Measurements from ENCODE around the gene SMARCA2. TPM values are rescaled to one million over a fixed set of nuclear protein-coding genes. Genes with fewer than 3 reads are reported as not detected.

Gene SMARCA2
- total RNA-seq, 2 donors from 2014 or later: 152 to 174 TPM

DNA sequence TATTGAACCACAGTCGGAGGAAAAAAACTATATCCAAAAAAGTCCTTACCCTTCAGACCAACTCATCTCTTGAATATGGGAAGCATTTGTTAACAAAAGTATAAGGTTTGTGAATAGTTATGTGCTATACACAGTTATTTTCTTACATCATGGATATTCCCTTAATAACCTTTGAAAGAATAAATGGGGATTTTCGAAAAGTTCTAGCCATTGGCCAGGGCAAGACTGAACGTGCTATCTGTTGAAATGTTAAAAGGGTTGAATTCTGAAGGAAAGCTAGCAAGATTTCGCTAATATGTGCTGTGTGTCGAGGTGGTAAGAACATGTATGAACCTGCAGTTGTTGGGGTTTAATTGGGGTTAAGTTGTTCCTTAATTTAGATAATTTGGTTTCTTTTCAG lies 140.8 kb downstream of the SMARCA2 start:
- no peak for DNase-seq (ENCODE audit: low spot score)
- intact Hi-C loops (cut with DNase I): loop anchor here in 1 of 2 donors (5.0 kb wide), 1 partner anchor 36 kb away; no protein-coding TSS in a partner anchor

GRCh38 chr9:2157277-2158110 lies 142.3 kb downstream of the SMARCA2 start:
- DNase-seq (ENCODE audit: low spot score): peak; percentile 83
- intact Hi-C loops (cut with DNase I): loop anchor here in 1 of 2 donors (5.0 kb wide), 1 partner anchor 35 kb away; no protein-coding TSS in a partner anchor

DNA sequence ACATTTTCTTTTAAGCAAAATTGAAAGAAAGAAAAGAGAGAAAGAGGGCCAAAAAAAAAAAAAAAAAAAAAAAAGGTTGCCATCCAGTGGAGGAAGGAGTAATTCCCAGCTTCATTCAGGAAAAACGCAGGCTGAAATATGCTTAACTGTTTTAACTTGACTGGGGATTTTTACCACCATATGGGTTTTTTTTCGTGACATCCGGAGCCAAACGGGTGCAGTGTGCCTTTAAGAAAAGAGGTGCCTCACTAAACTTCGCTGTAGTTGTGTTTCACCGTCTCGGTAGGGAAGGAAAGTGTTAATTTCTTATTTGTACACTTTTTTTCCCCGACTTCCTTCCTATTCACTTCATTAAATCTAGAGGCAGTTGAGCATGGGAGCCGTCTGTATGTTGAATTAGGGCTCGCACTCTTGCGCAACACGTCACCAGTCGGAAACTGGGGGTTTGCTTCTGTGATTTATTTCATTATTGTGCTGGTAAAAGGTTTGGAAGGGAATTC lies 143.0 kb downstream of the SMARCA2 start:
- intact Hi-C loops (cut with DNase I): loop anchor here in 1 of 2 donors (5.0 kb wide), 1 partner anchor 34 kb away; no protein-coding TSS in a partner anchor
- no peak for DNase-seq (ENCODE audit: low spot score)

DNA sequence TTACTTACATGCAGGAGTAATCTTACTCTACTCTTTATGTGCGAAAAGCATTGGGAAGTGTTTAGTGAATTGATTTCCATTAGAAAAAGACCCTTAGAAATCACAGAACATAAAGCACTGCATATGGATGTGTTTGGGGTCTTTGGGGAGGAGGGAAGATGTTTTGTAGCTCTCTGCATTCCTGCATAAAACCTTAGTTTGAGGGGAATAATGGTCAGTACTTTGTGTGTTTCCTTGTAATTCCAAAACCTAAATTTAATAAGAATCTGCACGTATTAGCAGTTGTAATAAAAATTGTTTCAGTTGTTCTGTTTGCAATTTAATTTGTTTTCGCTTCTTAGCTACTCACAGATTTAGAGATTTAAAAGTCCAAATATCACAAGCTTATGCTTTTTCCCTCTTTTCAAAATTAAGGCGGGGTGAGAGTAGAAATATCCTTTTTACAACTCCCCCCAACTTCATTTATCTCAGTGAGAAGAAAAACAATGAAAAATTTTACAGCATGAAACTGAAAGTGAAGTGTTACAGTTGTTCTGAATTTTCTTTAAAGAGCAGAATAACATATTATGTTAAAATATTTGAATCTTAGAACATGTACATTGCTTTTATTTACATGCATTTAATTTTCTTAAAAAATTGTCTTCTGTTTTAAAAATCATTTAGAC lies 143.8 kb downstream of the SMARCA2 start:
- DNase-seq (ENCODE audit: low spot score): no peak
- intact Hi-C loops (cut with DNase I): loop anchor here in 1 of 2 donors (5.0 kb wide), 1 partner anchor 33 kb away; no protein-coding TSS in a partner anchor

DNA sequence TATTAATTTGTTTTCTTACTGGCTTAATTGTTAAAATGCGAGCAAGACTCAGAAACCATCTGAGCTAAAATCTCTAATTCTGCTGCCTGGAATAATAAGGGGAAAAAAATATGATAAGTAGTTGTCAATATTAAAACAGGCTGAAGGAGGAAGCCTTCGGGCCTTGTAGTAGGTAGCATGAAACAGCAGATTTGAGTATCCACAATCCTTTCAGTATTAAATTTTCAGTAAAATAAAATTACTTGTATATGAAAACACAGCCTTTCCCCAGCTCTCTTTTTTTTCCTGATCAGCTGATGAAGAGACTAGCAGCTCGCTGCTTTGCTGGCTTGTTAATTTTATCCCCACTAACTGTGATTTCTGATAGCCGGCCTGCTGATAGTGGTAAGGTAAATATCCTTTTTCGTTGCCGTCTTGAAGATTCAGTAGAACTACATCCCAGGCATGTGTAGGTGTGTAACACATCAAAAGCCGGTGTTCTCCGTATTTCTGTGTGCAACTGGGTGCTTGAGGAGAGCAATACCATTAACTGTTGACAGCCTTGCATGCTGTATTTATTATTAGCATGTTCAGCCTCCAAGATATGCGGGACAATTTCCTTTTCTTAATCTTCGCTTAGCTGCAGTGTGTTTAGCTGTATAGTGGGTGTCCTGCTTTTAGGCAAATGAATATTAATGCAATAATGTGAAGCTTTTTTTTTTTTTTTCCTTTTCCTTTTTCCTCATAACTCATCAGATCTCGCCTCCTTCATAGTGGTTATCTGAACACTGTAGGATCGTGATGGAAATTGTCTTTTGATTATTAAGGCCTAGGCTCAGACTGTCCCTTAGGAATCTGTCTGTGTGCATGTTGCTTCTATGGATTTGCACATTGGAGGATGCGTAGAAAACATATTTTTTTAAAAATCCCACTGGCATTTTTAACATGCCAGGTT lies 144.6 kb downstream of the SMARCA2 start:
- intact Hi-C loops (cut with DNase I): loop anchor here in 1 of 2 donors (5.0 kb wide), 1 partner anchor 33 kb away; no protein-coding TSS in a partner anchor
- DNase-seq (ENCODE audit: low spot score): no peak

DNA sequence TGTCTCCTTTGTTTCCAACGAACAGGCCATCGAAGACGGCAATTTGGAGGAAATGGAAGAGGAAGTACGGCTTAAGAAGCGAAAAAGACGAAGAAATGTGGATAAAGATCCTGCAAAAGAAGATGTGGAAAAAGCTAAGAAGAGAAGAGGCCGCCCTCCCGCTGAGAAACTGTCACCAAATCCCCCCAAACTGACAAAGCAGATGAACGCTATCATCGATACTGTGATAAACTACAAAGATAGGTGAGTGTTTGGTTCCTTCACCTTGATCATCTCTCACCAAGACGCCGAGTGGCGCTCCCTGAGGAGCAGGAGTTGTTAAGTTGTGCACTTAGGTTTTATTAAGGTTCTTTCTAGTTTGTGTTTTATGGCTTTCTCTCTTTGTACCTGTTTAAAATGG lies 146.5 kb downstream of the SMARCA2 start:
- no peak for DNase-seq (ENCODE audit: low spot score)
- intact Hi-C loops (cut with DNase I): no loop called here

- DNase-seq (ENCODE audit: low spot score): no peak
- intact Hi-C loops (cut with DNase I): no loop called here
Observed at GRCh38 chr9:2163231-2163885, 148.2 kb downstream of the SMARCA2 start.

- no peak for DNase-seq (ENCODE audit: low spot score)
- intact Hi-C loops (cut with DNase I): no loop called here
Observed at GRCh38 chr9:2164268-2164667, 149.1 kb downstream of the SMARCA2 start.

- DNase-seq (ENCODE audit: low spot score): no peak
- intact Hi-C loops (cut with DNase I): no loop called here
Observed at GRCh38 chr9:2166203-2166602, 151.1 kb downstream of the SMARCA2 start.

DNA sequence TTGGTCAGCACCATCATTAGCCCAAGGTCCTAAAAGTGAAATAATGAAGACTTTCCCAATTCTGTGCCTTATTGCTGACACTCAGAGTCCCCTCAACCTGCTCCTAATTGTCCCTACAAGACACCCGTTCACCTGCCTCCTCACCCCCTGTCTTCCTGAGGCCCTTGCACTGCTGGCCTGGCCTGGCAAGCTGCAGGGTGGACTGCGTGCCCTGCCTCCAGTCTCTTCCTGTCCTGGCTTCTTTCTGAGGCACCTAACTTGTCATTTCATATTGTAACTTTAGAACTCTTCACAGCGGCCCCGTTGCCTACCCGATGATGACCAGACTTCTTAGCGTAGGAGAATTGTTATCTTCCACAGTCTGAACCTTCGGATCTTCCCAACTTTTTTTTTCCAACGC lies 153.9 kb downstream of the SMARCA2 start:
- intact Hi-C loops (cut with DNase I): no loop called here

GRCh38 chr9:2170722-2171121 lies 155.6 kb downstream of the SMARCA2 start:
- intact Hi-C loops (cut with DNase I): no loop called here
- DNase-seq (ENCODE audit: low spot score): no peak

More for the DNA sequence above, 153.9 kb downstream of the SMARCA2 start:
- DNase-seq (ENCODE audit: low spot score): no peak

- DNase-seq (ENCODE audit: low spot score): no peak
- intact Hi-C loops (cut with DNase I): no loop called here
Observed at GRCh38 chr9:2173170-2173569, 158.0 kb downstream of the SMARCA2 start.

- intact Hi-C loops (cut with DNase I): no loop called here
- no peak for DNase-seq (ENCODE audit: low spot score)
Observed at GRCh38 chr9:2173861-2174260, 158.7 kb downstream of the SMARCA2 start.

GRCh38 chr9:2174306-2174705 lies 159.2 kb downstream of the SMARCA2 start:
- no peak for DNase-seq (ENCODE audit: low spot score)
- intact Hi-C loops (cut with DNase I): no loop called here

GRCh38 chr9:2174911-2175310 lies 159.8 kb downstream of the SMARCA2 start:
- intact Hi-C loops (cut with DNase I): no loop called here
- DNase-seq (ENCODE audit: low spot score): no peak

GRCh38 chr9:2177121-2177520 lies 162.0 kb downstream of the SMARCA2 start:
- intact Hi-C loops (cut with DNase I): no loop called here
- DNase-seq (ENCODE audit: low spot score): no peak

- intact Hi-C loops (cut with DNase I): no loop called here
- no peak for DNase-seq (ENCODE audit: low spot score)
Observed at GRCh38 chr9:2178034-2178734, 163.0 kb downstream of the SMARCA2 start.

DNA sequence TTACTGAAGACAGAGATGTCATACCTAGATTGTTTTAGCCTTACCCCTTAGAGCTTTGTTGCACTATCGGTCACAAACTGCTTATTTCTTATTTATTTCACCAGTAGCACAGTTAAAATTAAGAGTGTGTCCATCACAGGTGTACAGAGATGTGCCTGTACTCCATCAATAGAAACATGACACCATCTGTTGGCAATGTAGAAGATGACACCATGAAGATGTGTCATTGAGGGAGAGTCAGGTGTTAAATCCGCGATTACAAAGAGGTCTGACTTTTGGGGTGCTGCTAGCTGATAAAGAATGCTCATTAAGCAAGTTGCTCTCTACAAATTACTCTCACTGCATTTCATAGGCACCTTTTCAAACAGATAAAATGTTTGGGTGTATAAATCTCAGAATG lies 164.4 kb downstream of the SMARCA2 start:
- intact Hi-C loops (cut with DNase I): no loop called here
- no peak for DNase-seq (ENCODE audit: low spot score)
